ENCODE data around the gene HMGXB3. TPM values are rescaled to one million over a fixed set of nuclear protein-coding genes. Genes with fewer than 3 reads are reported as not detected.
"Not testable (repeated sequence)": the region's sequence is repeated elsewhere in the genome, so short reads cannot be mapped to it uniquely, and the experiment has no call there.

HMGXB3 gene
- total RNA-seq, 1 experiment from 2014 or later, result 28.0 TPM

DNA sequence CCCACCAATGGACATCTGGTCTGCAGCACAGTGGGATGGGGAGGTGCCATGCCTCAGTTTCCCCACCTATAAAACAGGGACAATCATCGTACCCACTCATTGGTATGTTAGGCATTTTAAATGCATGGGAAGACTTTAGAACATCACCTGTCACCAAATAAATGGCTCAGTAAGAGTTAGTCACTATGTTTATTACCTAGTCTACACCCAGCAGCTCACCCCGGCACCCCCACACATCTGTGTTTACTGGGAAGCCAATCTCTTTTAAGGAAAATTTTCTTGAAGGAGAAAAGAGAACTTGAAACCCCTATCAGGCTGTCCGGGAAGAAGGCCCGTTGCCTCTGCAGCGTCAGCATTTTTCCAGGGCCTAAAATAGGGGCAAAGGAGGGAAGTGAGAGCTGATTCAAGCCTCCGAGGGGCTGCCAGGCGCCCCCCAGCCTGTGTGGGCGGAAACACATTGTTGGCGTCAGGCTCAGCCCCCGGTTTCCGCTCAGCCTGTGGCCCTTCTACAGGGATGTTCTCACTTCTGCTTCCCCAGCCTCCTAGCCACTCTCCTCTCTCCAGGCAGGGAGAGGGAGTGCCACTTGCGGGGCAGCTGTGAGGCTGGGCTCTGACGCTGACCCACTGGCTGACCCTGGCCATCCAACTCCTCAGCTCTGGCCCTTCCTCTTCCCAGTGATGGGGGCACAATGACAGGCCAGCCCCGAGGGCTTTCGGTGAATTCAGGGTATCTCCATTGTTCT, 81.2 kb downstream of the HMGXB3 start:
- no peaks in the 10 kb centered on the region for H3K36me3 ChIP-seq
- DNase-seq, result no peak
- H3K4me1 ChIP-seq, result no peaks in the 10 kb centered on the region
- H3K27ac ChIP-seq, result no peak overlapping the region
- no peak overlapping the region for H3K4me3 ChIP-seq
- peaks cover 15% of the 10 kb centered on the region; the same call in 1 of the 2 replicates for H3K27me3 ChIP-seq
- no peaks in the 10 kb centered on the region for H3K9me3 ChIP-seq (replicated peaks)

GRCh38 chr5:150082374-150082773, 81.8 kb downstream of the HMGXB3 start:
- H3K4me3 ChIP-seq, result no peak overlapping the region
- peaks cover 15% of the 10 kb centered on the region; the same call in 1 of the 2 replicates for H3K27me3 ChIP-seq
- no peaks in the 10 kb centered on the region for H3K9me3 ChIP-seq (replicated peaks)
- H3K4me1 ChIP-seq, result no peaks in the 10 kb centered on the region
- H3K36me3 ChIP-seq, result no peaks in the 10 kb centered on the region
- H3K27ac ChIP-seq, result no peak overlapping the region
- no peak for DNase-seq

DNA sequence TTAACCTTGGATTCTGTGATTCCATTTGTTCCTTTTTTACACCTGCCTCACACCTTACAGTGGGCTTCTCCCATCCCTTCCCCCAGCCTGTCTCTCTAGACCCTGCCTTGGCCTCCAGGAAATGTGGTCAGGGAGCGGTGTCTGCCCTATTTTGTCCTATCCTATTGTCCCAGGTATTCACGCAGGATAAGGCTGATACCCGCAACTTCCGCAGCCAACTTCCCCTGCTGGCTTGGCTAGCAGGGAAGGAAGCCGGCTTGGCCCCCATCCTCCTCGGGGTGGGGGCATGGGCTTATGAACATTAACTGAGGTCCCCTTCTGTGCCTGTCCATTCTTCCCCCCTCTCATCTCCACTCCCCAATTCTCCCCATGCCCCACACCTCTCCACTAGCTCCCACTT, 82.3 kb downstream of the HMGXB3 start:
- Histone ChIP-seq H3K4me3 (no peak overlapping the region), H3K27ac (no peak overlapping the region), H3K27me3 (peaks cover 15% of the 10 kb centered on the region; the same call in 1 of the 2 replicates), H3K36me3 (no peaks in the 10 kb centered on the region), H3K4me1 (no peaks in the 10 kb centered on the region), H3K9me3 (replicated peaks) (no peaks in the 10 kb centered on the region)
- no peak for DNase-seq

- H3K9me3 ChIP-seq (replicated peaks); DNase-seq; H3K4me1 ChIP-seq; H3K36me3 ChIP-seq; H3K27ac ChIP-seq; H3K4me3 ChIP-seq: not testable (repeated sequence)
- H3K27me3 ChIP-seq, result peaks cover 12% of the 10 kb centered on the region
Observed at GRCh38 chr5:150084754-150085153, 84.2 kb downstream of the HMGXB3 start.

DNA sequence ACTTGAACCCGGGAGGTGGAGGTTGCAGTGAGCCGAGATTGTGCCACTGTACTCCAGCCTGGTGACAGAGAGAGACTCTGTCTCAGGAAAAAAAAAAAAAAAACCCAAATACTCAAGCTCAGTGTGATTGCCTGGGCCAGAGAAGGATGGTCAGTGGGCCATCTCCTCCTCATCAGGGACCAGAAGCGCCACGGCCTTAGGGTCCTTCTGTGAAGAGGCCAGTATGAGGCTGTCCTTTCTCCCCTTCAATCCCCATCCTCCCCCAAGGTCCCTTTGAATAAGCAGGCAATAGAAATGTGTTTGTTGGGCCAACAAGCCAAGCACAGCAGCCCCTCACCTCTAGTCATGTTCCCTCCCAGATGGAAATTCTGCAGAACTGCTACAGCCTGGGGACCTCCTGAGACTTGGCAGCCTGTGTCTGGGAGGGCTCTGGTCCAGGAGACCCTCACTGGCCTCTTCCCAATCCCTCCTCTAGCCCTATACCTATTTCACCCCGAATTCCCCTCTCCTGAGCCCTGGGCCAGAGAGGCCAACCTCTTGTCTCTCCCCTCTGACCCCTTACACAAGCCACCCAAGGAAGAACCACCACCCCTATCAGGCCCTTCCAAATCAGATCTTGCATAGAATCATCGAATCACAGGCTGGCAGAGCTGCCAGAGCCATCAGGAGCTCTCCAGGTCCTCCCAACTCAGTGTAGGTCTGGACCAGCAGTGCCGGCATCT, 84.8 kb downstream of the HMGXB3 start:
- Histone ChIP-seq H3K27me3 (peaks cover 12% of the 10 kb centered on the region), H3K4me1 (no peaks in the 10 kb centered on the region), H3K27ac (no peak overlapping the region), H3K9me3 (replicated peaks) (no peaks in the 10 kb centered on the region), H3K4me3 (no peak overlapping the region), H3K36me3 (no peaks in the 10 kb centered on the region)
- DNase-seq, result no peak

DNA sequence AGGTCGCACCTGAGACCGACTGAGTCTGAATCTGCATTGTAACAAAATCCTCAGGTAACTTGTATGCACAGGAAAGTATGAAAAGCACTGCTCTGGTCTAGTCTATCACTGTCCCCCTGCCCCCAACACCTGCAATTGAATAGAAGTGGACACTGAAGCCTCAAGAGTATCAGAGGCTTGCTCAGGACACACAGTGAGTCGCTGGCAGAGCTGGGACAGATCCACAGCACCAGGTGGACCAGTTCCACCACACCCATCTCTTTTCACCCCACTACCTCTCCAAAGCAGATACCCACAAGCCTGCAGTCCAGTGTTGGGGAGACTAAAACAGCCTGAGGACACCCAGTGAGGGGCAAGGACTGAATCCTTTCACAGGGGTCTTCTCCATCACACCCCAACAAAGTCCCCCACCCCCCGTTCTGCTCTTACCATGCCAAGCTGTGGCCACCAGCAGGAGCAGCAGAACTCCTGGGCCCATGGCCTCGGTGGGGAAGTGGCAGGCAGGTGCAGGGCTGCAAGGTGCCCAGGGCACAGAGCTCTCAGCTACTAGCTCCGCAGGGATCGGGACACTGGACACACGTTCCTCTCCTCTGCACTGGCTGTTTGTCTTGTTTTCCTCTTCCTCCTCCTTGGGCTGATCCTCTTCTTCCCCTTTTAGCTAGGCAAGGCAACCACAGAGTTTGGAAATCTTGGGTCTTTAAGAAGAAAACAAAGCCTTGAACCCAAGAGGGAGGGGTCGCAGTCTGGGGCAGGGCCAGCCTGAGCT, 85.6 kb downstream of the HMGXB3 start, which contains the start of gene CSF1R:
Gene CSF1R, minus strand, starts transcription at position 605 of the 766 bp plus-strand sequence. Its CDS starts 127 bp downstream, at position 478.
- Histone ChIP-seq H3K9me3 (replicated peaks) (no peaks in the 10 kb centered on the region), H3K4me1 (no peaks in the 10 kb centered on the region), H3K27ac (no peak within 1 kb of the TSS), H3K27me3 (peaks cover 12% of the 10 kb centered on the region), H3K36me3 (no peaks in the 10 kb centered on the region), H3K4me3 (no peak within 1 kb of the TSS)
- no peak for DNase-seq

- Histone ChIP-seq H3K36me3 (no peaks in the 10 kb centered on the region), H3K4me3 (no peak overlapping the region), H3K27ac (no peak overlapping the region), H3K27me3 (peaks cover 4% of the 10 kb centered on the region), H3K9me3 (replicated peaks) (no peaks in the 10 kb centered on the region), H3K4me1 (no peaks in the 10 kb centered on the region)
- no peak for DNase-seq
Observed at GRCh38 chr5:150092159-150092787, 91.7 kb downstream of the HMGXB3 start.

DNA sequence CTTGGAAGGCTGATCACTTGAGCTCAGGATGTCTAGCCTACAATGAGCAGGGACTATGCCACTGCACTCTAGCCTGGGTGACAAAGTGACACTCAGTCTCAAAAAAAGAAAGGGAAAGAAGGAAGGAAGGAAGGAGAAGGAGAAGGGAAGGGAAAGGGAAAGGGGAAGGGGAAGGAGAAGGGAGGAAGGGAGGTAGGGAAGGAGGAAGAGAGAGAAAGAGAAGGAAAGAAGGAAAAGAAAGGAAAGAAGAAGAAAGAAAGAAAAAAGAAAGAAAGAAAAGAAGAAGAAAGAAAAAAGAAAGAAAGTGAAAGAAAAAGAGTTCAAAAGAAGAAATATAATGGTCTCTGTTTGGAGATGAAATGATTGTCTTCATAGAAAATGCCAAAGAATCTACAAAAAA, 96.6 kb downstream of the HMGXB3 start:
- Histone ChIP-seq H3K4me1 (no peaks in the 10 kb centered on the region), H3K27ac (no peak overlapping the region), H3K9me3 (replicated peaks) (no peaks in the 10 kb centered on the region), H3K4me3 (no peak overlapping the region), H3K27me3 (no peaks in the 10 kb centered on the region), H3K36me3 (no peaks in the 10 kb centered on the region)
- no peak for DNase-seq

DNA sequence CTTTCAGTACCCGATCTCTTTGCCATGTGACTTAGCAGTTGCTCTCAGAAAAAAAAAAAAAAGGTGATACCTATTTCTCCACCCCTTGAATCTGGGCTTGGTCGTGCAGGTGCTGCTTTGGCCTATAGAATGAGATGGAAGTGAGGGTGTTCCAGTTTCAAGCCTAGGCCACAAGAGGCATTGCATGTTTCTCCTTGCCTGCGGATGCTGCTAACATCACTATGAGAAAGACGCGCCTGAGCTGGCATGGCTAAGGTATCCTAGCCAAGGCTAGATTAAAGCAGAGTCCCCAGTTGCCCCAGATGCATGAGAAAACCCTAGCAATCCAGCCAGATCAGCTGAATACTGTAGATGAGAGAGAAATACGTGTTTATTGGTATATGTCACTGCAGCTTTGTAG, 100.5 kb downstream of the HMGXB3 start:
- H3K4me1 ChIP-seq, result no peaks in the 10 kb centered on the region
- H3K27me3 ChIP-seq, result no peaks in the 10 kb centered on the region
- no peak for DNase-seq
- H3K27ac ChIP-seq, result no peak overlapping the region
- H3K4me3 ChIP-seq, result no peak overlapping the region
- no peaks in the 10 kb centered on the region for H3K36me3 ChIP-seq
- H3K9me3 ChIP-seq (replicated peaks), result no peaks in the 10 kb centered on the region

Other genes starting within 250 kb of the HMGXB3 start
- 0.28 and 0.47 TPM in 2 replicates for gene PDE6A, start 55.9 kb upstream of the HMGXB3 start, total RNA-seq (2014; rRNA removed; shearing (Covaris generic))
- gene SLC26A2, start 40.0 kb upstream of the HMGXB3 start, total RNA-seq (2014; rRNA removed; shearing (Covaris generic)), result 51.5 and 52.4 TPM in 2 replicates
- 3.7 and 3.8 TPM in 2 replicates for gene TIGD6, start 85 bp upstream of the HMGXB3 start, total RNA-seq (2014; rRNA removed; shearing (Covaris generic))
- 0.06 and 0.13 TPM in 2 replicates for gene CSF1R, start 85.8 kb downstream of the HMGXB3 start, total RNA-seq (2014; rRNA removed; shearing (Covaris generic))
- 4.7 and 7.2 TPM in 2 replicates for gene PDGFRB, start 155.1 kb downstream of the HMGXB3 start, total RNA-seq (2014; rRNA removed; shearing (Covaris generic))
- gene CDX1, start 166.0 kb downstream of the HMGXB3 start, total RNA-seq (2014; rRNA removed; shearing (Covaris generic)), result not detected in 2 replicates
- gene SLC6A7, start 189.3 kb downstream of the HMGXB3 start, total RNA-seq (2014; rRNA removed; shearing (Covaris generic)), result not detected in 2 replicates